Spleen (tissue), 11 donors: Measurements from ENCODE around the gene ADA. TPM values are rescaled to one million over a fixed set of nuclear protein-coding genes. Genes with fewer than 3 reads are reported as not detected.

ENCODE experiments used
- DNase-seq: peaks from one replicate; pipeline ENCODE4 v3.0.0-alpha.2; 2020
- H3K27ac ChIP-seq, 8 donors: fragments of 200-600 bp; sonication (generic) in 7 of 8; 1 replicate in 4 of 8; 2 replicates in 4 of 8; pipeline versions ENCODE4 v1.5.0 to v1.8.0; 2016 to 2021; ENCODE audit warnings: inconsistent platforms in 4 of 8, mild to moderate bottlenecking in 4 of 8, moderate library complexity in 1 of 8
- H3K27me3 ChIP-seq, 7 donors: fragments of 200-600 bp; sonication (generic) in 6 of 7; replicated peaks in 1 of 7; 1 replicate in 4 of 7; 2 replicates in 3 of 7; pipeline versions ENCODE4 v1.5.0 to v1.8.0; 2016 to 2021; ENCODE audit warnings: inconsistent platforms in 3 of 7, mild to moderate bottlenecking in 1 of 7
- H3K36me3 ChIP-seq, 6 donors: fragments of 200-600 bp; sonication (generic) in 5 of 6; 1 replicate in 4 of 6; 2 replicates in 2 of 6; pipeline versions ENCODE4 v1.5.0 to v1.8.0; 2016 to 2021; ENCODE audit warnings: inconsistent platforms in 2 of 6
- H3K4me1 ChIP-seq, 6 donors: fragments of 200-600 bp; sonication (generic) in 5 of 6; 1 replicate in 3 of 6; 2 replicates in 3 of 6; pipeline versions ENCODE4 v1.5.0 to v1.8.0; 2016 to 2021; ENCODE audit warnings: inconsistent platforms in 3 of 6
- H3K4me3 ChIP-seq, 8 donors: fragments of 200-600 bp; sonication (generic) in 7 of 8; 1 replicate in 4 of 8; 2 replicates in 4 of 8; pipeline versions ENCODE4 v1.5.0 to v1.8.0; 2016 to 2021; ENCODE audit warnings: inconsistent platforms in 4 of 8, mild to moderate bottlenecking in 4 of 8, moderate library complexity in 2 of 8
- H3K9me3 ChIP-seq, 8 donors: fragments of 200-600 bp; sonication (generic) in 7 of 8; 1 replicate in 4 of 8; 2 replicates in 4 of 8; pipeline versions ENCODE4 v1.5.0 to v1.8.0; 2016 to 2021; ENCODE audit warnings: inconsistent platforms in 4 of 8
- POLR2A ChIP-seq, 3 donors: fragments of 450-650 bp; IDR thresholded peaks; one replicate each; pipeline ENCODE4 v1.5.1; 2017; ENCODE audit warnings: antibody characterized with exemption in 3 of 3, mild to moderate bottlenecking in 1 of 3
- POLR2AphosphoS5 ChIP-seq, 3 donors: sonication (generic); formaldehyde crosslinking; IDR thresholded peaks; one replicate each; pipeline ENCODE4 v1.5.1; 2017; ENCODE audit warnings: antibody characterized with exemption in 3 of 3
- WGBS, 5 donors: extraction: QIAGEN DNeasy Blood & Tissue Kit in 3 of 5; methylation state at CpG; one replicate each; pipeline versions ENCODE4 v1.1.5 to v1.1.7; 2013 to 2018; 5-methylcytosine and 5-hydroxymethylcytosine counted together
- intact Hi-C: fragments of 100-400 bp; cut with DNase I; formaldehyde crosslinking; loops from one replicate; pipeline ENCODE4 v1.15.0; 2023; ENCODE audit warnings: low total_unique reads
- polyA plus RNA-seq, 3 donors: library from polyadenylated mRNA; stranded (reverse); fragments of 200-250 nt; gene quantifications; one replicate each; pipeline ENCODE4 v1.2.1, GENCODE V29; 2013
- total RNA-seq, 7 donors: library from RNA; depleted of rRNA in 3 of 7; stranded (reverse); fragments of >200 nt in 3 of 7; fragmentation: NEBNext Ultra II Directional in 4 of 7; extraction: Animal tissue kit (Norgen Biotek cat#: 25700) in 4 of 7; gene quantifications; one replicate each; pipeline versions ENCODE4 v1.1.0 to v1.2.1, GENCODE V29; 2016 to 2021
- TF ChIP-seq, protein P1 (sequence below), 11 experiments: fragments of 200-600 bp in 7 of 11; fragments of 450-650 bp in 4 of 11; sonication (generic) in 4 of 11; IDR thresholded peaks in 8 of 11; conservative IDR thresholded peaks in 3 of 11; 1 replicate in 7 of 11; 2 replicates in 4 of 11; pipeline versions ENCODE4 v1.4.0 to v1.8.0; 2016 to 2021; ENCODE audit warnings: antibody characterized with exemption in 11 of 11, inconsistent platforms in 4 of 11, mild to moderate bottlenecking in 1 of 11
- donor health status: healthy with polysubstance abuse.
- donor health status: DM: no; HTN: no; CAD: no; lungs with moderate emphysema.
- donor health status: DM: no; HTN: no; CAD: no.
- donor health status: Bipolar disorder and iron deficiency.
- donor health status: healthy.
- donor health status: DM: no; HTN: no; CAD: no.
- donor health status: DM: yes; HTN: yes; CAD: no.

Gene ADA
- total and polyA plus RNA-seq, 10 donors: 14.8 to 30.4 (median 22.5) TPM

DNA sequence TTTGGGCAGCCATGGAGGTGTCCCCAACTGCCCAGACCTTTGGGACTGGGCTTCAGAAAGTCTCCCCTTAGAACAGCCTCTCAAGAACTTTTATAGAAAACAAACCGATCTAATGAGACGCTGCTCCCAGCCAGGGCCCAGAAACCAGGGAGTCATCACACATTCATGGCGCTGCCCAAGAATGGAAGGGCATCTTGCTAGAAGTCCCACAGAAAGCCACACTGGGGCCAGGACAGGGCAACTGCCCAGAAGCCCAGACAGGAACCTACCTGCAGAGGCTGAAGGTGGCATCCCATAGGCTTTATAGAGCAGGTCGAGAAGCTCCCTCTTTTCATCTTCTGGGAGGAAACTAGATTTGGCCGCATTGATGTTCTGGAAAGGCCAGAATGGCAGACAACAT is 31.5 kb downstream of the ADA start:
- DNase-seq: no peak
- Histone ChIP-seq H3K4me1 (peaks cover 3 to 40% (median 21%) of the 10 kb centered on the region in 6 donors), H3K36me3 (peaks cover 0 to 99% (median 49%) of the 10 kb centered on the region in 6 donors), H3K27ac (no peak overlapping the region), H3K4me3 (no peak overlapping the region), H3K9me3 (peaks cover 0 to 8% (median 5%) of the 10 kb centered on the region in 8 donors), H3K27me3 (no peaks in the 10 kb centered on the region)
- WGBS, 5 donors: 95 to 98% (median 97%) methylated on average over 5 of the region's 5 CpGs
- intact Hi-C loops: no loop called here
- TF ChIP-seq POLR2A (IDR thresholded peaks at IDR 0.05) (no peak), POLR2AphosphoS5 (IDR thresholded peaks at IDR 0.05) (no peak)
- TF ChIP-seq, protein P1, sequence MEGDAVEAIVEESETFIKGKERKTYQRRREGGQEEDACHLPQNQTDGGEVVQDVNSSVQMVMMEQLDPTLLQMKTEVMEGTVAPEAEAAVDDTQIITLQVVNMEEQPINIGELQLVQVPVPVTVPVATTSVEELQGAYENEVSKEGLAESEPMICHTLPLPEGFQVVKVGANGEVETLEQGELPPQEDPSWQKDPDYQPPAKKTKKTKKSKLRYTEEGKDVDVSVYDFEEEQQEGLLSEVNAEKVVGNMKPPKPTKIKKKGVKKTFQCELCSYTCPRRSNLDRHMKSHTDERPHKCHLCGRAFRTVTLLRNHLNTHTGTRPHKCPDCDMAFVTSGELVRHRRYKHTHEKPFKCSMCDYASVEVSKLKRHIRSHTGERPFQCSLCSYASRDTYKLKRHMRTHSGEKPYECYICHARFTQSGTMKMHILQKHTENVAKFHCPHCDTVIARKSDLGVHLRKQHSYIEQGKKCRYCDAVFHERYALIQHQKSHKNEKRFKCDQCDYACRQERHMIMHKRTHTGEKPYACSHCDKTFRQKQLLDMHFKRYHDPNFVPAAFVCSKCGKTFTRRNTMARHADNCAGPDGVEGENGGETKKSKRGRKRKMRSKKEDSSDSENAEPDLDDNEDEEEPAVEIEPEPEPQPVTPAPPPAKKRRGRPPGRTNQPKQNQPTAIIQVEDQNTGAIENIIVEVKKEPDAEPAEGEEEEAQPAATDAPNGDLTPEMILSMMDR (IDR thresholded peaks at IDR 0.05 in 8 of 11, conservative IDR thresholded peaks at IDR 0.05 in 3 of 11): no peak

DNA sequence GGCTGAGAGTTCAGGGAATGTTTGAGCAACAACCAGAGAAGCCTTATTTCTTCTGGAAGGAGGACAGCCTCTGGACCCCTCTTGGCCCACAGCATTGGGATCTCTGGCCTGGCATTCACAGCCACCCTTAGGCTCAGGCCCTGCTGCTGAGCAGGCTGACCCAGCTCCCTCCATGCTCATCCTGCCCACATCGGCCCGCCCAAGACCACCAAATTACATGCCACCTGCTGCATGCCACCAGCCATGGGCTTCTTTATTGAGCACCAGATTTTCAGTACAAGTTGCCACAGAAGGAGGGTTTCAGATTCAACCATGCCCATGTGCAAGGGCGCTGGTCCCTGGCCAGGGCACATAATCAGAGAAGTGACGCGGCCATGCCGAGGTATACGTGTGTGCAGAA is 32.2 kb downstream of the ADA start:
- peaks cover 0 to 100% (median 56%) of the 10 kb centered on the region in 6 donors for H3K36me3 ChIP-seq
- TF ChIP-seq POLR2AphosphoS5 (IDR thresholded peaks at IDR 0.05) (peak; percentile 17 to 40 (median 20)), POLR2A (IDR thresholded peaks at IDR 0.05) (no peak)
- TF ChIP-seq, protein P1 (IDR thresholded peaks at IDR 0.05 in 8 of 11, conservative IDR thresholded peaks at IDR 0.05 in 3 of 11): no peak
- no peak overlapping the region for H3K4me3 ChIP-seq
- peak overlapping the region in 1 of 8 donors; percentile 61 for H3K27ac ChIP-seq
- H3K27me3 ChIP-seq: no peaks in the 10 kb centered on the region
- peaks cover 0 to 8% (median 5%) of the 10 kb centered on the region in 8 donors for H3K9me3 ChIP-seq
- peaks cover 4 to 47% (median 25%) of the 10 kb centered on the region in 6 donors for H3K4me1 ChIP-seq
- no peak for DNase-seq
- 96 to 99% (median 98%) methylated on average over 7 of the region's 7 CpGs for WGBS, 5 donors
- intact Hi-C loops: loop anchor here (10.0 kb wide), 2 partner anchors 94 to 404 kb away; partner anchors contain the start of genes OSER1 and SERINC3

DNA sequence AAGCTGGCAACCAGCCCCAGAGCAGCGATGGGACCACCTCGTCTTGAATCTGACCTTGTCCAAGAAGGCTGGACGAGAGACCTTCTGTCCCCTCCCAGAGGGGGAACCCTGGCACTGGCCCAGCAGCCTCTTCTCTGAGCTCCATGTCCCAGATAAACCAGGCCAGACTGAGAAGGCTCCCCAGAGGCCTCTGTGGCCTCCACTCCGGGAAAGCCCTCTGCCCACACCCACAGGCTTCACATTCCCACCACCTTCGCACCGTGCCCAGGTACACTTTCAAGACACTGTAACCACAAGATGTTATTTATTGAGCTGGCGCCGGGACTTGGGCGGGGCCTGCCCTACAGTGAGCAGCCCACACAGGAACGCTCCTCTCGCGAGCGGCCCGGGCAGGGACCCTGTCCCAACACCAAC is 33.2 kb downstream of the ADA start:
- 54 to 68% (median 62%) methylated on average over 14 of the region's 14 CpGs for WGBS, 5 donors
- Histone ChIP-seq H3K4me1 (peaks cover 4 to 48% (median 25%) of the 10 kb centered on the region in 6 donors), H3K27me3 (no peaks in the 10 kb centered on the region), H3K36me3 (peaks cover 0 to 100% (median 64%) of the 10 kb centered on the region in 6 donors), H3K27ac (peak overlapping the region in 3 of 8 donors; percentile 19 to 61 (median 36)), H3K9me3 (peaks cover 0 to 7% (median 5%) of the 10 kb centered on the region in 8 donors), H3K4me3 (no peak overlapping the region)
- intact Hi-C loops: loop anchor here (10.0 kb wide), 2 partner anchors 94 to 404 kb away; partner anchors contain the start of genes OSER1 and SERINC3
- TF ChIP-seq POLR2AphosphoS5 (IDR thresholded peaks at IDR 0.05): peak in 1 of 3 donors; percentile 37
- TF ChIP-seq, protein P1 (IDR thresholded peaks at IDR 0.05 in 8 of 11, conservative IDR thresholded peaks at IDR 0.05 in 3 of 11): no peak
- DNase-seq: peak; percentile 77

DNA sequence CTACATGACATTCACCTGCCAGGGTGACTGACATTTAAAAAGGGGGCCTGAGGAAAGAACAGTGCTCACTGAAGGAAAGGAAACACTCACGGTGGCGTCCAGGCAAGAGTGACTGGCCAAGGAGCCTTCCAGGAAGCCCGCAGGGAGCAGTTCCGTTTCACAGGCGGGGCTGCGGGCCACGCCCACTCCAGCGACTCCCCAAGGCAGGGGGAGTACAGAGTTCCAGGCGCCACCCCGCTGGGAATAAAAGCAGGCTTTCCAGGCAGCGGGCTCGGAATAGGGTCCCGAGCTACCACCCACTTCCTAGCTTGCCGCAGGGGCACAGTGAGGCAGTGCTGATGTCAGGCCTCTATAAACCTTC is 34.9 kb downstream of the ADA start:
- Histone ChIP-seq H3K27me3 (no peaks in the 10 kb centered on the region), H3K4me3 (no peak overlapping the region), H3K27ac (peak overlapping the region in 6 of 8 donors; percentile 2 to 69 (median 48)), H3K4me1 (peaks cover 4 to 57% (median 25%) of the 10 kb centered on the region in 6 donors), H3K9me3 (no peaks in the 10 kb centered on the region), H3K36me3 (peaks cover 0 to 94% (median 56%) of the 10 kb centered on the region in 6 donors)
- intact Hi-C loops: loop anchor here (10.0 kb wide), 2 partner anchors 92 to 402 kb away; partner anchors contain the start of genes OSER1 and SERINC3
- 59 to 82% (median 79%) methylated on average over 9 to 14 of the region's 14 CpGs for WGBS, 5 donors
- TF ChIP-seq, protein P1 (IDR thresholded peaks at IDR 0.05 in 8 of 11, conservative IDR thresholded peaks at IDR 0.05 in 3 of 11): no peak
- no peak for TF ChIP-seq POLR2A (IDR thresholded peaks at IDR 0.05)
- peak in 2 of 3 donors; percentile 50 to 57 for TF ChIP-seq POLR2AphosphoS5 (IDR thresholded peaks at IDR 0.05)
- peak; percentile 67 for DNase-seq
